ENCODE results near the gene SDSL. TPM values are rescaled to one million over a fixed set of nuclear protein-coding genes. Genes with fewer than 3 reads are reported as not detected.
A peak's percentile ranks its signal among the peaks of the same experiment; 100 is the strongest.

The SDSL gene
- total and polyA plus RNA-seq, 2 of the 4 experiments (the other 2 are of a cell fraction): 6.3 to 10.9 TPM

- Histone ChIP-seq H3K9me1 (ENCODE audit: insufficient read depth, low read length) (no peaks in the 10 kb centered on the region), H2AK9ac (replicated peaks; ENCODE audit: low read depth, low read length, poor library complexity) (no peak overlapping the region), H3K27ac (ENCODE audit: insufficient read depth, low read length) (no peak overlapping the region), H3K36me3 (ENCODE audit: control insufficient read depth, insufficient read depth, low read length) (no peaks in the 10 kb centered on the region), H2BK5ac (ENCODE audit: low read depth, low read length, poor library complexity, severe bottlenecking) (no peak overlapping the region), H2AK5ac (ENCODE audit: low read depth, low read length) (no peak overlapping the region), H2BK120ac (ENCODE audit: low read depth, low read length) (no peak overlapping the region), H3K79me1 (ENCODE audit: low read depth in 1 of 2, low read length in 2 of 2) (no peaks in the 10 kb centered on the region), H2BK20ac (ENCODE audit: low read depth, low read length) (no peak overlapping the region), H4K5ac (ENCODE audit: low read depth, low read length) (no peak overlapping the region), H3K4me1 (ENCODE audit: control insufficient read depth, insufficient read depth, low read length) (no peaks in the 10 kb centered on the region; the same call in 1 of the 2 replicates), H2BK15ac (ENCODE audit: low read depth, low read length) (no peak overlapping the region), H3K23ac (ENCODE audit: low read depth, low read length) (no peak overlapping the region), H3K4me3 (ENCODE audit: insufficient read depth, low read depth, low read length) (no peak overlapping the region), H4K91ac (ENCODE audit: insufficient read depth, low read depth, low read length) (no peak overlapping the region), H3K9ac (ENCODE audit: low read depth, low read length) (no peak overlapping the region), H3K56ac (ENCODE audit: extremely low read depth, insufficient read depth, low read length) (no peak overlapping the region), H3K4ac (ENCODE audit: low read depth, low read length) (no peak overlapping the region), H3K14ac (replicated peaks; ENCODE audit: low read depth, low read length) (no peak overlapping the region), H3K18ac (ENCODE audit: low read depth, low read length) (no peak overlapping the region), H4K20me1 (ENCODE audit: insufficient read depth, low read length) (no peaks in the 10 kb centered on the region), H3K9me3 (ENCODE audit: control insufficient read depth, insufficient read depth, low read length) (no peaks in the 10 kb centered on the region), H3K4me2 (ENCODE audit: low read depth, low read length) (no peak overlapping the region; the same call in 1 of the 2 replicates), H2AFZ (replicated peaks; ENCODE audit: low read length, poor library complexity) (peak overlapping the region; percentile 51), H4K8ac (ENCODE audit: low read depth in 2 of 2, low read length in 2 of 2) (no peak overlapping the region), H3K27me3 (ENCODE audit: control insufficient read depth, insufficient read depth, low read length) (peaks cover 77% of the 10 kb centered on the region)
- ATAC-seq (ENCODE audit: low read depth) (no peak), DNase-seq (no peak)
- ChIA-PET POLR2A (ENCODE audit: unreplicated experiment) (no interaction called here), CTCF (no interaction called here)
- dilution Hi-C loops (cut with HindIII; ENCODE audit: low sequenced_read_pairs, unreplicated experiment) (no loop called here), intact Hi-C loops (cut with micrococcal nuclease) (no loop called here), in situ Hi-C loops (cut with MboI; ENCODE audit: low sequenced_read_pairs) (loop anchor here (5.0 kb wide), 1 partner anchor 448 kb away; no protein-coding TSS in a partner anchor)
- BruUV-seq (replicated peaks): no TSS peak
- no peak for TF ChIP-seq RAD21 (IDR thresholded peaks at IDR 0.05; ENCODE audit: low read length)
- no peak for TF ChIP-seq ELK1 (IDR thresholded peaks at IDR 0.05; ENCODE audit: borderline replicate concordance, low read depth, low read length)
- TF ChIP-seq BHLHE40 (IDR thresholded peaks at IDR 0.05; ENCODE audit: low read depth, low read length): no peak
- TF ChIP-seq CHD1 (IDR thresholded peaks at IDR 0.05; ENCODE audit: low read depth, low read length): no peak
- 2% methylated on average over 46 of the region's 57 CpGs; no CpG with 5 or more reads in 1 of the 2 experiments for WGBS, 2 experiments (ENCODE audit: extremely low coverage in 2 of 2, insufficient read length in 1 of 2)
Observed at GRCh38 chr12:113463746-113464451, 41.7 kb downstream of the SDSL start.
